ENCODE data around the gene PRR20G.
"Not testable (repeated sequence)": the region's sequence is repeated elsewhere in the genome, so short reads cannot be mapped to it uniquely, and the experiment has no call there.

The PRR20G gene

DNA sequence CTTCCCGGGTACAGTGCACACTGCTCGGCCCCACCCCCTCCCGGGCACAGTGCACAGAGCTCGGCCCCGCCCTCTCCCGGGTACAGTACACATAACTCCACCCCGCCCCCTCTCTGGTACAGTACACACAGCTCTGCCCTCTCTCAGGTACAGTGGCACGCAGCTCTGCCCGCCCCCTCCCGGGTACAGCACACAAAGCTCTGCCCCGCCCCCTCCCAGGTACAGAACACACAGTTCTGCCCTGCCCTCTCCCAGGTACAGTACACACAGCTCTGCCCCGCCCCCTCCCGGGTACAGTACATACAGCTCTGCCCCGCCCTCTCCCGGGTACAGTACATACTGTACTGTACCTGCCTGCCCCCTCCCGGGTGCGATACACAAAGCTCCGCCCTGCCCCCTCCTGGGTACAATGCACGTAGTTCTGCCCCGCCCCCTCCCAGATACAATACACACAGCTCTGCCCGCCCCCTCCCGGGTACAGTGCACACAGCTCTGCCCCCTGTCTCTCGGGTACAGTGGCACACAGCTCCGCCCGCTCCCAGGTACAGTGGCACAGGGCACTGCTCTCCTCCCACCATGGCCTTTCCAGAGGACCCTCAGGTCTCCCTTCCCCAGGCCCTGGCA is 16.4 kb upstream of the PRR20G start:
- DNase-seq (ENCODE audit: extremely low spot score, insufficient read length, low read depth) (no peak), FAIRE-seq (no peak)

GRCh38 chr3:127299276-127299675 is 11.4 kb upstream of the PRR20G start:
- DNase-seq (ENCODE audit: extremely low spot score, insufficient read length, low read depth) (no peak), FAIRE-seq (no peak)

DNA sequence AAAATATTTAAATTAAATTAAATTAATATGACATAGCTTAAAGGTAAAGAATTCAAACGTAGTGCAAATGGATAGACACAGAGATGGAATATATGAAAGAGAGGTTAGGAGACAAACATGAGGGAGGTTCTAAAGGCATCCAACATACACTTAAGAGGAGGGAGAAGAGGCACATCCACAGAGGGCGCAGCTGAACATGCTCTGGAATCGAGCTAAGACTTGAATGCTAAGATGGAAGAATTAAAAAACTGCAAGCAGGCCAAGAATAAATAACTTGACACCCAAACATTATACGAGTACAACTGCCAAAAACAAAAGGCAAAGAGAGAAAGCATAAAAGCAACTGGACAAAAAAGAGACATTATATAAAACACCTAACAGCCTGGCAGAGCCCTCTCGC is 9.1 kb upstream of the PRR20G start:
- FAIRE-seq (no peak), DNase-seq (ENCODE audit: extremely low spot score, insufficient read length, low read depth) (no peak)

- no peak for DNase-seq (ENCODE audit: extremely low spot score, insufficient read length, low read depth)
- no peak for FAIRE-seq
Observed at GRCh38 chr3:127296166-127296565, 8.3 kb upstream of the PRR20G start.

GRCh38 chr3:127293650-127294049 is 5.8 kb upstream of the PRR20G start:
- not testable (repeated sequence) for FAIRE-seq

GRCh38 chr3:127291611-127292010 is 3.8 kb upstream of the PRR20G start:
- DNase-seq (ENCODE audit: extremely low spot score, insufficient read length, low read depth): no peak

More at GRCh38 chr3:127293650-127294049, 5.8 kb upstream of the PRR20G start:
- not testable (repeated sequence) for DNase-seq (ENCODE audit: extremely low spot score, insufficient read length, low read depth)

GRCh38 chr3:127291114-127291513 is 3.3 kb upstream of the PRR20G start:
- no peak for FAIRE-seq

More at GRCh38 chr3:127291611-127292010, 3.8 kb upstream of the PRR20G start:
- FAIRE-seq: no peak

DNA sequence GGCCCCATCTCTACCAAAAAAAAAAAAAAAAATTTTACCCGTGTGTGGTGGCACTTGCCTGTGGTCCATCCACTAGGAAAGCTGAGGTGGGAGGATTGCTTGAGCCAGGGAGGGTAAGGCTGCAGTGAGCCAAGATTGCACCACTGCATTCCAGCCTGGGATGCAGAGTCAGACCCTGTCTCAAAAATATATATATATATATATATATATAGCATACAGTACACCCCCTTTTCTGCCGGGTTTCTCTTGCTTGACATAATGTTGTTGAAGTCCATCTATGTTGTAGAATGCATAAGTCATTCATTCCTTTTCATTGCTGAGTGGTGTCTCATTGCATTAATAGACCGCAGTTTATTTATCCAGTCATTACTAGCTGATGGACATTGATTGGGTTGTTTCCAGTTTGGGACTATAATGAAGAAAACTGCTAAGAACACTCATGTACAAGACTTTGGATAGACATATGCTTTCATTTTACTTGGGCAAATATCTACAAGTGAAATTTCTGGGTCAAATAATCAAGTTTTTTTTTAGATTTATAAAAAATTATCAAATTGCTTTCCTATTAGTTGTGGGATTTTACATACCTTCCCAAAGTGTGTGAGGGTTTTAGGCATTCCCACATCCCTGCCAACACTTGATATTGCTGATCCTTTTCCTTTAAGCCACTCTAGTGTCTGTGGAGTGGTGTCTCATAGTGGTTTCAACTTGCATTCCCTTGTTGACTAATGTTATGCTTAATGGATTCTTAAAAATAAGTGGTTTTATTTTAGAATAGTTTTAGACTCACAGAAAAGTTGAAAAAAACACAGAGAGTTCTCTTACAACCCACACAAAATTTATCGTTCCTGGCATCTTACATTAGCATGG is 2.1 kb upstream of the PRR20G start:
- FAIRE-seq (no peak), DNase-seq (ENCODE audit: extremely low spot score, insufficient read length, low read depth) (no peak)

More at GRCh38 chr3:127291114-127291513, 3.3 kb upstream of the PRR20G start:
- no peak for DNase-seq (ENCODE audit: extremely low spot score, insufficient read length, low read depth)

DNA sequence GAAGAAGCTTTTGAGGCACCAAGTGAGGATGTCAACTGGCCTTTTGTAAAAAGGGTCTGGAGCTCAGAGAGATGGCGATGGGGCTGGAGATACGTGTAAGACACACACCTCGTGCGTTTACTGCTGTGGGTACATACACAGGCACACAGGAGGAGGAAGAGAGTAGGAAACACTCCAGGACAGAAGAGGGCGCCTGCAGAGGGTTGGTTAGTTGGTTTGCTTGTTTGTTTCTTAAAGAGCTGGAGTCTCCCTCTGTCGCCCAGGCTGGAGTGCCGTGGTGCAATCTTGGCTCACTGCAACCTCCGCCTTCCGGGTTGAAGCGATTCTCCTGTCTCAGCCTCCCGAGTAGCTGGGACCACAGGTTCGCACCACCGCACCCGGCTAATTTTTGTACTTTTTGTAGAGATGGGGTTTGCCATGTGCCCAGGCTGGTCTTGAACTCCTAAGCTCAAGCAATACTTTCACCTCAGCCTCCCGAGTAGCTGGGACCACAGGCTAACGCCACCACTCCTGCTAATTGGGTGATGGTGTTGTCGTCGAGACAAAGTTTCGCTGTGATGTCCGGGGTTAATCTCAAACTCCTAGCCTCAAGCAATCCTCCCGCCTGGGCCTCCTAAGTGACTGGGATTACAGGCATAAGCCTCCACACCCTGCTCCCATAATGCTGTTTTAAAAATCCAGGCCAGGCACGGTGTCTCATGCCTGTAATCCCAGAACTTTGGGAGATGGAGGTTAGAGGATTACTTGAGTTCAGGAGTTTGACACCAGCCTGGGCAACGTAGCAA is 1.3 kb upstream of the PRR20G start:
- no peak for FAIRE-seq
- DNase-seq (ENCODE audit: extremely low spot score, insufficient read length, low read depth): no peak

DNA sequence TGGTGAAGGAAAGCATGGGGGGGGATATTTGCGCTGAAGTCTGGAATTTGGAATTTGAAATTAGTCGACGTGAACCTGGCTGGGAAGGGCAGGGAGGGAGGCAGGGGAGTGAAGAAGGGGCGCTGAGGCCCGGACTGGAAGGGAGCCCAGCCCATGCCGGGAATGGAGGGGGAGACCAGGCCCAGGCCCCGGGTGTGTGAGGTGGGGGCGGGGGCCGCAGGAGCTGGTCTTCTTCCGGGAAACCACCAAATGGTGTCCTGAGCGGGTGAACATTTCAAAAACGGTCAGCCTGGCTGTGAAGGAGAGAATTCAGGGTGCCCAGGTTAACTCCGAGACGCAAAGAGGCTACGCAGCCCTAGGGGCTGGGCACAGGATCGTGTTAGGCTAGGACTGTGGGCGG is 497 bp upstream of the PRR20G start:
- DNase-seq (ENCODE audit: extremely low spot score, insufficient read length, low read depth) (no peak), FAIRE-seq (no peak)

DNA sequence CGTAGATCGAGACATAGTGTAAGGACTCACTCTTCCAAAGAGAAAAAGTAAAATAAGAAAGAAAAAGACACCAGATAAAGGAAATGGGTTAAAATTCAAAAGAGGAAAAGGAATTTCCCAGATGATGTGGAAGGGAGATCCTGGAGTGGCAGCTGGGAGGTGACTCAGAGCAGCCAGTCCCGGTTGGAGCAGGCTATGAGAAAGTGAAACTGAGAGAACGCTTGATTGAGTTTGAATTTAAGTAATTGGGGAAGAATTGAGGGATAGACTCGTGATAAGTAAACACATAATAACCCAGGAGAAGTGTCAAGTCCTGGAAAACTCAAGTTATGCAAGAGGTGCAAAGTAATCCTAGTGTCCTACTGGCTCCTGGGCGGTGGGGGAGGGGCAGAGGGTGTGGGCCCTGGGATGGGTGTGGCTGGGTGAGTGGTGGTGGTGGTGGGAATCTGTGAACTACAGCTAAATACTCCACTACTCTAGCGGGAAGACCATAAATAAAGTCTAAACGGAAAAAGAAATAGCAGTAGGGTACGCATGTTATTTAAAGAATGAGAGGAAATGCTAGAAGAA is 1.2 kb downstream of the PRR20G start:
- no peak for DNase-seq (ENCODE audit: extremely low spot score, insufficient read length, low read depth)
- no peak for FAIRE-seq

- FAIRE-seq (no peak), DNase-seq (ENCODE audit: extremely low spot score, insufficient read length, low read depth) (no peak)
Observed at GRCh38 chr3:127284258-127284657, 3.6 kb downstream of the PRR20G start.

- no peak for FAIRE-seq
- no peak for DNase-seq (ENCODE audit: extremely low spot score, insufficient read length, low read depth)
Observed at GRCh38 chr3:127277561-127277960, 10.3 kb downstream of the PRR20G start.

DNA sequence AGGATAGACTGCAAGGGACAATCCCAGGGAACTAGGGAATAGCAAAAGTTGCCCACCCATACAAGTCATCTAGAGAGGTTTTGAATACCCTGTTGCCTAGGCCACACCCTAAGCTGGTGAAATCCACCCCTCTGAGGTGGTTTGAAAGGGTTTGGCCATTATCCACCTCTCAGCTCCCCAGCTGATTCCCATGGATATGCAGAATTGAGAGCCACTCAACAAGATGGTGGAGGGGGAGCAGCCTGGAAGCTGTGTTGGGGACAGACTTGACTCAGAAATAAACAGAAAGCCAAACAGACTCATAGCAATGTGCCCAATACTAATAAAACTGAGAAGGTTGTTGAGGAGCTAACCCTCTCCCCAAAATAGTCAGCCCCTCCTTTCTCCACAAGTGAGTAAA is 10.9 kb downstream of the PRR20G start:
- DNase-seq (ENCODE audit: extremely low spot score, insufficient read length, low read depth) (no peak), FAIRE-seq (no peak)

DNA sequence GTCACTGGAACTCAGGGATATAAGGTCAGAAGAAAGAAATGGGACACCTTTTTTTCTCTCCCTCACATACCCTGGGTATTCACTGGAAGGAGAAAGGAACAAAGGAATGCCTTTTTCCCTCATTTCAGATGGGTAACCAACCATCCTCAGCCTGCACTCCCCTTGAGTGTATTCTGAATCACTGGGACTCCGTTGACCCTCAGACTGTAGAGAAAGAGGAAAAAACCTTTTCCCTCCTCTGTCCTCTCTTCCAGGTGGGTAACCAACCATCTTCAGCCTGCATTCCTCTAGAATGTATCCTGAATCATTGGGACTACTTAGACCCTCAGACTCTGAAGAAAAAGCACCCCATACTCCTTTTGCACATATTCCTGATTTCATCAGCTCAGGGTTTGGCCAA is 11.4 kb downstream of the PRR20G start:
- FAIRE-seq (no peak), DNase-seq (ENCODE audit: extremely low spot score, insufficient read length, low read depth) (no peak)

DNA sequence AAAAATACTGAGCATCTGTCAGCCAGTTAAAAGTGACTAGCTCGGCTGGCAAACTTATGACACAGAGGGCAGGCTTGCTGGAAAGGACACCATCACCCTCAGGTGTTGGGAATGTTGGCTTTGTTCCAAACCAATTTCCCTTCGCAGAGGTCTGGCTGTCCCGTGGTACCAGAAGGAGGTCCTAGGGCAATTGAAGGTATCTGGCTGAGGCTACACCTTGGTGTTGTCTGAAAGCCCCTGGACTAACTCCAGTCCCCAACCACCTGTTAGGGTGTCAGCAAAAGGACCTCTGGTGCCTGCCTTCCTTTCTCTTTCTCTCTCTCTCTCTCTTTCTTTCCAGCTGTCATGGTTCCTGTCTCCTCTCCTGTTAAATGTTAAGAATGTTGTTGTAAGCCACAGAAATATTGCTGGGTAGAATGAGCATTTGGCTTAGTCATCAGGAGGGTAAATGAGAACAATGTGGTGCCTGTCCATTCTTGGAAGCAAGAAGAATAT is 12.5 kb downstream of the PRR20G start:
- FAIRE-seq (no peak), DNase-seq (ENCODE audit: extremely low spot score, insufficient read length, low read depth) (no peak)

- no peak for DNase-seq (ENCODE audit: extremely low spot score, insufficient read length, low read depth)
- no peak for FAIRE-seq
Observed at GRCh38 chr3:127274200-127274760, 13.6 kb downstream of the PRR20G start.

GRCh38 chr3:127273206-127273605 is 14.6 kb downstream of the PRR20G start:
- FAIRE-seq (no peak), DNase-seq (ENCODE audit: extremely low spot score, insufficient read length, low read depth) (no peak)

DNA sequence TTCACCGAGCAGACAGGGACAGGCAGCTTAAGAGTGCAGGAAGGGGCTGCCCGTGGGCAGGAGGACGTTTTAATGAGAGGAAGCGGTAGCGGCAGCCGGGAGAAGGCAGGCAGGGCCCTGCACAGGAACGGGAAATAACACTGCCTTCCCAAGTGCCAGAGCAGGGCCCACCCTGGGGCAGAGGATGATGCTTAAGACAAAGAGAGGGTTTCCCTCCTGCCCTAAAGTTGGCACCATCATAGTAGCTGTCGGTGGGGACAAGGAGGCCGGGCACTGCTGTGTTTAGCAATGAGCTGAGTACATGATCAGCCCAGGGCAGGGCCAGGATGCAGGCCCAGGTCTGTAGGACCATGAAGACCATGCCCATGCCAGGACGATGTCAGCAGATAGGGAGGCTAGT is 21.7 kb downstream of the PRR20G start:
- FAIRE-seq: no peak
- DNase-seq (ENCODE audit: extremely low spot score, insufficient read length, low read depth): no peak

DNA sequence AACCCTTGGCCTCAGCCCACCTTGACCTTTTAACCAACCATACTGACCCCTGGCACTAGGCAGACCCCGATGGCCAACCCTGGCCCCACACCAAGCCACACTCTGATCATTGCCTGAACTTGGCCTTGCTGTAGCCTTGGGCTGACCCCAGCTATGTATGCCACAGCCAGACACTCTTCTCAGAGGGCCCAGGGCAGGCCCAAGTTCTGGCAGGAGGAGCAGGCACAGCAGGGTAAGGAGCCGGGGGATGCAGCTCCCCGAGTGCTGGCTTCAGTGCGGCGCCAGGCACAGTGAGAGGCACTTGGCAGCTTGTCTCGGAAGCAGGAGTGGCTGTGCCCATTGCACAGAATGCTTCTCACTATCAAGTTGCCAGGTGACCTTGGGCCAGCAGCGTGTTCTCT is 22.3 kb downstream of the PRR20G start:
- DNase-seq (ENCODE audit: extremely low spot score, insufficient read length, low read depth) (no peak), FAIRE-seq (no peak)
